T-helper 2 cell treated with Interferon-gamma antibody and Interleukin-4, amounts not matched to agents 100 ng/mL and 5 ng/mL, for 36 hours (primary cell): ENCODE results near the gene NCOR2. TPM values are rescaled to one million over a fixed set of nuclear protein-coding genes. Genes with fewer than 3 reads are reported as not detected.

Source experiments
- intact Hi-C: fragments of 100-400 bp; cut with micrococcal nuclease; formaldehyde crosslinking; loops from one replicate; pipeline ENCODE4 v1.15.1; 2023
- total RNA-seq: library from RNA; stranded (reverse); gene quantifications from 2 replicates; pipeline ENCODE4 v1.2.3, GENCODE V29; 2022

NCOR2 gene
- total RNA-seq, 1 donor from 2014 or later, result 103 TPM

- intact Hi-C loops, result no loop called here
Observed at GRCh38 chr12:124544311-124544970, 23.0 kb downstream of the NCOR2 start.

- intact Hi-C loops, result no loop called here
Observed at GRCh38 chr12:124543590-124544310, 23.7 kb downstream of the NCOR2 start.

GRCh38 chr12:124543052-124543589, 24.3 kb downstream of the NCOR2 start:
- intact Hi-C loops, result no loop called here

GRCh38 chr12:124542021-124542949, 25.1 kb downstream of the NCOR2 start:
- intact Hi-C loops, result no loop called here

- intact Hi-C loops, result no loop called here
Observed at GRCh38 chr12:124541322-124541721, 26.1 kb downstream of the NCOR2 start.

GRCh38 chr12:124539084-124540041, 28.0 kb downstream of the NCOR2 start:
- intact Hi-C loops, result no loop called here

GRCh38 chr12:124538194-124539082, 29.0 kb downstream of the NCOR2 start:
- intact Hi-C loops, result no loop called here

GRCh38 chr12:124537525-124538193, 29.8 kb downstream of the NCOR2 start:
- intact Hi-C loops, result no loop called here

GRCh38 chr12:124536641-124537040, 30.8 kb downstream of the NCOR2 start:
- intact Hi-C loops, result no loop called here

GRCh38 chr12:124534776-124535740, 32.4 kb downstream of the NCOR2 start:
- intact Hi-C loops, result no loop called here

GRCh38 chr12:124533456-124533855, 34.0 kb downstream of the NCOR2 start:
- intact Hi-C loops, result no loop called here

GRCh38 chr12:124532967-124533366, 34.4 kb downstream of the NCOR2 start:
- intact Hi-C loops, result no loop called here

GRCh38 chr12:124532331-124532750, 35.1 kb downstream of the NCOR2 start:
- intact Hi-C loops, result no loop called here

GRCh38 chr12:124531906-124532305, 35.5 kb downstream of the NCOR2 start:
- intact Hi-C loops, result no loop called here

- intact Hi-C loops, result no loop called here
Observed at GRCh38 chr12:124531281-124531745, 36.1 kb downstream of the NCOR2 start.

GRCh38 chr12:124530637-124531263, 36.7 kb downstream of the NCOR2 start:
- intact Hi-C loops, result no loop called here
